NAMALWA (cell line): ENCODE results near the gene RTL1.

Source experiments
- DNase-seq: peaks from one replicate; pipeline ENCODE4 v3.0.0-alpha.2; 2015; ENCODE audit warnings: low spot score

Gene RTL1

GRCh38 chr14:100834794-100835547 lies 68.6 kb downstream of the RTL1 start:
- DNase-seq, result no peak

GRCh38 chr14:100834082-100834793 lies 69.3 kb downstream of the RTL1 start:
- DNase-seq, result no peak

GRCh38 chr14:100832311-100832960 lies 71.1 kb downstream of the RTL1 start:
- DNase-seq, result no peak

- DNase-seq, result no peak
These were observed 72.8 kb downstream of the RTL1 start for GRCh38 chr14:100830681-100831080.
